DOHH2 (cell line): Measurements from ENCODE around the gene ZNF134.

Experiments used
- EZH2phosphoT487 ChIP-seq: fragments of 200-600 bp; sonication (generic); IDR thresholded peaks from 2 replicates; pipeline ENCODE4 v1.6.1; 2017; ENCODE audit warnings: borderline replicate concordance, mild to moderate bottlenecking, antibody characterized with exemption, low read length, moderate library complexity, mixed read lengths
- TF ChIP-seq, protein P1 (sequence below): fragments of 200-600 bp; sonication (generic); IDR thresholded peaks from one replicate; pipeline ENCODE4 v1.5.1; 2014; ENCODE audit warnings: antibody characterized with exemption, mild to moderate bottlenecking, low read depth, low read length; ENCODE audit not compliant: poor library complexity, severe bottlenecking

DNA sequence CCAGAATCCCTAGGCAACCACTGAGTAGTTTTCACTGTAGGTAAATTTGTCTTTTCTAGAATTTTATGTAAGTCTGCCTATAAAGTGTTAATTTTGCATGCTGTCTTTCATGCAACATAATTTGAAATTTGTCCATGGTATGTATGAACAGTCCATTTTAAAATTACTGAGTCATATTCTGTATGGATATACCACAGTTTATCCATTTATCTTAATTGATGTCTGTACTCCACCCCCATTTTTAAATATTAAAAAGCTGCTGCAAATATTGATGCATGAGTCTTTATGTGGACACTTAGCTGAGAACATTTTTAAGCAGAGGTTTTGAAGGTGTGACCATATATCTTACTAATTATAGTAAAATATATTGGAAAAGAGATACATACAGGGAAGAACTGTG lies 9.0 kb downstream of the ZNF134 start:
- TF ChIP-seq, protein P1, sequence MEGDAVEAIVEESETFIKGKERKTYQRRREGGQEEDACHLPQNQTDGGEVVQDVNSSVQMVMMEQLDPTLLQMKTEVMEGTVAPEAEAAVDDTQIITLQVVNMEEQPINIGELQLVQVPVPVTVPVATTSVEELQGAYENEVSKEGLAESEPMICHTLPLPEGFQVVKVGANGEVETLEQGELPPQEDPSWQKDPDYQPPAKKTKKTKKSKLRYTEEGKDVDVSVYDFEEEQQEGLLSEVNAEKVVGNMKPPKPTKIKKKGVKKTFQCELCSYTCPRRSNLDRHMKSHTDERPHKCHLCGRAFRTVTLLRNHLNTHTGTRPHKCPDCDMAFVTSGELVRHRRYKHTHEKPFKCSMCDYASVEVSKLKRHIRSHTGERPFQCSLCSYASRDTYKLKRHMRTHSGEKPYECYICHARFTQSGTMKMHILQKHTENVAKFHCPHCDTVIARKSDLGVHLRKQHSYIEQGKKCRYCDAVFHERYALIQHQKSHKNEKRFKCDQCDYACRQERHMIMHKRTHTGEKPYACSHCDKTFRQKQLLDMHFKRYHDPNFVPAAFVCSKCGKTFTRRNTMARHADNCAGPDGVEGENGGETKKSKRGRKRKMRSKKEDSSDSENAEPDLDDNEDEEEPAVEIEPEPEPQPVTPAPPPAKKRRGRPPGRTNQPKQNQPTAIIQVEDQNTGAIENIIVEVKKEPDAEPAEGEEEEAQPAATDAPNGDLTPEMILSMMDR, result no peak
- TF ChIP-seq EZH2phosphoT487, result no peak
